HCT116 (cell line): ENCODE data around the gene SUSD3.

Source experiments
- ATF3 ChIP-seq: IDR thresholded peaks from 2 replicates; pipeline ENCODE4 v1.6.1; 2012
- CEBPB ChIP-seq: IDR thresholded peaks from 2 replicates; pipeline ENCODE4 v1.6.1; 2012; ENCODE audit warnings: low read depth
- ELF1 ChIP-seq: IDR thresholded peaks from 2 replicates; pipeline ENCODE4 v1.6.1; 2012; ENCODE audit warnings: low read depth, borderline replicate concordance
- EZH2 ChIP-seq: fragments of 200-600 bp; sonication (generic); IDR thresholded peaks from 2 replicates; pipeline ENCODE4 v1.6.1; 2017; ENCODE audit warnings: antibody characterized with exemption, mixed run types
- JUND ChIP-seq: IDR thresholded peaks from 2 replicates; pipeline ENCODE4 v1.6.1; 2012
- POLR2A ChIP-seq: IDR thresholded peaks from 2 replicates; pipeline ENCODE4 v1.7.0; 2011; ENCODE audit warnings: borderline replicate concordance; ENCODE audit not compliant: insufficient read depth, insufficient read length; ENCODE audit errors: extremely low read depth
- POLR2AphosphoS5 ChIP-seq: IDR thresholded peaks from 2 replicates; pipeline ENCODE4 v1.6.1; 2011; ENCODE audit warnings: mild to moderate bottlenecking, low read depth, low read length, moderate library complexity
- RAD21 ChIP-seq: IDR thresholded peaks from 2 replicates; pipeline ENCODE4 v1.6.1; 2012; ENCODE audit warnings: low read depth, mild to moderate bottlenecking
- REST ChIP-seq: IDR thresholded peaks from 2 replicates; pipeline ENCODE4 v1.6.1; 2012; ENCODE audit warnings: low read depth
- SP1 ChIP-seq: IDR thresholded peaks from 2 replicates; pipeline ENCODE4 v1.6.1; 2012; ENCODE audit warnings: low read depth
- ZBTB33 ChIP-seq: IDR thresholded peaks from 2 replicates; pipeline ENCODE4 v1.6.1; 2011; ENCODE audit warnings: mild to moderate bottlenecking, low read length, moderate library complexity; ENCODE audit not compliant: insufficient replicate concordance; ENCODE audit errors: extremely low read depth
- TF ChIP-seq, protein P1 (sequence below), 3 experiments: fragments of 200-600 bp in 1 of 3; sonication (generic) in 1 of 3; IDR thresholded peaks in 2 of 3; conservative IDR thresholded peaks in 1 of 3; 2 replicates each; pipeline ENCODE4 v1.5.1; 2012 to 2017; ENCODE audit warnings: low read depth in 2 of 3, low read length in 2 of 3, antibody characterized with exemption in 1 of 3, borderline replicate concordance in 1 of 3, control low read depth in 1 of 3, mild to moderate bottlenecking in 1 of 3, mixed read lengths in 1 of 3, mixed run types in 1 of 3, moderate library complexity in 1 of 3; ENCODE audit not compliant: insufficient read depth in 1 of 3

GRCh38 chr9:93024986-93025630 lies 33.4 kb upstream of the SUSD3 start:
- TF ChIP-seq, protein P1, sequence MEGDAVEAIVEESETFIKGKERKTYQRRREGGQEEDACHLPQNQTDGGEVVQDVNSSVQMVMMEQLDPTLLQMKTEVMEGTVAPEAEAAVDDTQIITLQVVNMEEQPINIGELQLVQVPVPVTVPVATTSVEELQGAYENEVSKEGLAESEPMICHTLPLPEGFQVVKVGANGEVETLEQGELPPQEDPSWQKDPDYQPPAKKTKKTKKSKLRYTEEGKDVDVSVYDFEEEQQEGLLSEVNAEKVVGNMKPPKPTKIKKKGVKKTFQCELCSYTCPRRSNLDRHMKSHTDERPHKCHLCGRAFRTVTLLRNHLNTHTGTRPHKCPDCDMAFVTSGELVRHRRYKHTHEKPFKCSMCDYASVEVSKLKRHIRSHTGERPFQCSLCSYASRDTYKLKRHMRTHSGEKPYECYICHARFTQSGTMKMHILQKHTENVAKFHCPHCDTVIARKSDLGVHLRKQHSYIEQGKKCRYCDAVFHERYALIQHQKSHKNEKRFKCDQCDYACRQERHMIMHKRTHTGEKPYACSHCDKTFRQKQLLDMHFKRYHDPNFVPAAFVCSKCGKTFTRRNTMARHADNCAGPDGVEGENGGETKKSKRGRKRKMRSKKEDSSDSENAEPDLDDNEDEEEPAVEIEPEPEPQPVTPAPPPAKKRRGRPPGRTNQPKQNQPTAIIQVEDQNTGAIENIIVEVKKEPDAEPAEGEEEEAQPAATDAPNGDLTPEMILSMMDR (IDR thresholded peaks at IDR 0.05 in 2 of 3, conservative IDR thresholded peaks at IDR 0.05 in 1 of 3; ENCODE audit: borderline replicate concordance in 1 of 3, insufficient read depth in 1 of 3, low read depth in 2 of 3, low read length in 2 of 3) = no peak
- TF ChIP-seq SP1 (no peak), REST (no peak), POLR2AphosphoS5 (no peak), POLR2A (no peak), ELF1 (no peak), EZH2 (no peak), ZBTB33 (no peak), ATF3 (no peak), RAD21 (no peak), JUND (no peak), CEBPB (no peak)
